ENCODE data around the gene HBG2.
A peak's percentile ranks its signal among the peaks of the same experiment; 100 is the strongest.
"Not testable (repeated sequence)": the region's sequence is repeated elsewhere in the genome, so short reads cannot be mapped to it uniquely, and the experiment has no call there.

Gene HBG2

DNA sequence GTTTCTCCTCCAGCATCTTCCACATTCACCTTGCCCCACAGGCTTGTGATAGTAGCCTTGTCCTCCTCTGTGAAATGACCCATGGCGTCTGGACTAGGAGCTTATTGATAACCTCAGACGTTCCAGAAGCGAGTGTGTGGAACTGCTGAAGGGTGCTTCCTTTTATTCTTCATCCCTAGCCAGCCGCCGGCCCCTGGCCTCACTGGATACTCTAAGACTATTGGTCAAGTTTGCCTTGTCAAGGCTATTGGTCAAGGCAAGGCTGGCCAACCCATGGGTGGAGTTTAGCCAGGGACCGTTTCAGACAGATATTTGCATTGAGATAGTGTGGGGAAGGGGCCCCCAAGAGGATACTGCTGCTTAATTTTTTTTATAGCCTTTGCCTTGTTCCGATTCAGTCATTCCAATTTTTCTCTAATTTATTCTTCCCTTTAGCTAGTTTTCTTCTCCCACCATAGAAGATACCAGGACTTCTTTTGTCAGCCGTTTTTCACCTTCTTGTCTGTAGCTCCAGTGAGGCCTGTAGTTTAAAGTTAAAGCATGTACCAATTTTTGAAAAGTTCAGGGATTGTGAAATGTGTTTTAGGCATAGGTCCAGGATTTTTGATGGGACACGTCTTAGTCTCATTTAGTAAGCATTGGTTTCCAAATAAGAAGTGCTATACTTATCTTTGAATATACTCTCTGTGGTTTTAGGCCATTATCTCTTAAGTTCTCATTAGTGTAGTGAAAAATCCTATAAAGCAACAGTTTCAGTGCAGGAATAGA, at the start of gene HBG2:
HBG2 (minus strand) TSS at position 136 of the 768 bp plus-strand sequence; CDS start at position 83, 53 bp downstream.
- DNase-seq (ENCODE audit: low read depth) = peak; percentile 13
- not testable (repeated sequence) for H3K4me3 ChIP-seq (ENCODE audit: control insufficient read depth, low read depth, low read length)

DNA sequence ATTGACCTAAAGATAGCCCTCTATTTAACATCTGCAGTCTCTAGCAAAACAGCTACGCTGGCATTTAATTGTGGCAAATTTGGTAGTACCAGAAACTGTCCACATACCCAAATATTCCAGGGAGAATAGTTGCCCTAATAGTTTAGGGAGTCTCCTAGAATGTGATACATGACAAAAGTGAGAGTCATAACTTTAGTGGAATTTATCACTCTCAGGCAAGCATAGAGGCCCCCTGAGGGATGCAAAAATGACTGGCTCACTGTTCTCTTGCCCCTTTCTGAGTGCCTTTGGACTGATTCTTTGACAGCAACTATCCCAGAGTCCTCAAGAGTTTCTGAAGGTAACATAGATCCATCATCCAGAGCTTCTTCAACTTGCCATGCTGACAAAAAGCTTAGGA, 49.5 kb upstream of the HBG2 start:
- H3K4me3 ChIP-seq (ENCODE audit: control insufficient read depth, low read depth, low read length) = no peak overlapping the region
- no peak for TF ChIP-seq CTCF (conservative IDR thresholded peaks at IDR 0.05; ENCODE audit: control insufficient read depth, insufficient read depth, low read depth, low read length)
- DNase-seq (ENCODE audit: low read depth) = no peak

DNA sequence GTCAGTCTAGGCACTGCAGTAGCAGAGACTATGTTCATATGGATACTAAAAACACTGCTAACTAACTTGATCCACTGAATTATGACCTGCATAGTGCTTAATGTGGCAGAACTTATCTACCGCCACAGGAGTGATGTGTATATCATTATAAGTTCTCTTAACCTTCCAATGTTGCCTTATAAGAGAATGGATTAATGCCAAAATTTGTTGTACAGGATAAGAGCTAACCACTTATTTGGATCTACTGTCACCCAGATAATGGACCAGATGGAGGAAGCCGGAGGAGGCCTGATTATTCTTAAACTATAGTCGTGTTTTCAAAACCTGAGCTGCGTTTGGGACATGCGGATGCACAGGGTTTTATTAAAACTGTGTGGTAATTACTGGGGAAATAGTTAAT, 49.0 kb upstream of the HBG2 start:
- H3K4me3 ChIP-seq (ENCODE audit: control insufficient read depth, low read depth, low read length) = no peak overlapping the region
- no peak for DNase-seq (ENCODE audit: low read depth)
- no peak for TF ChIP-seq CTCF (conservative IDR thresholded peaks at IDR 0.05; ENCODE audit: control insufficient read depth, insufficient read depth, low read depth, low read length)

GRCh38 chr11:5301846-5302245, 47.3 kb upstream of the HBG2 start, which contains the start of gene OR51B4:
TSS of gene OR51B4 (minus strand) at chr11:5301946. CDS start at chr11:5301946, 0 bp downstream.
- H3K4me3 ChIP-seq (ENCODE audit: control insufficient read depth, low read depth, low read length) = no peak within 1 kb of the TSS
- no peak for DNase-seq (ENCODE audit: low read depth)
- no peak for TF ChIP-seq CTCF (conservative IDR thresholded peaks at IDR 0.05; ENCODE audit: control insufficient read depth, insufficient read depth, low read depth, low read length)

- no peak overlapping the region for H3K4me3 ChIP-seq (ENCODE audit: control insufficient read depth, low read depth, low read length)
- no peak for TF ChIP-seq CTCF (conservative IDR thresholded peaks at IDR 0.05; ENCODE audit: control insufficient read depth, insufficient read depth, low read depth, low read length)
- no peak for DNase-seq (ENCODE audit: low read depth)
These were observed 45.7 kb upstream of the HBG2 start for GRCh38 chr11:5300251-5300650.

- DNase-seq (ENCODE audit: low read depth) = no peak
- no peak overlapping the region for H3K4me3 ChIP-seq (ENCODE audit: control insufficient read depth, low read depth, low read length)
- no peak for TF ChIP-seq CTCF (conservative IDR thresholded peaks at IDR 0.05; ENCODE audit: control insufficient read depth, insufficient read depth, low read depth, low read length)
These were observed 43.9 kb upstream of the HBG2 start for GRCh38 chr11:5298451-5298850.

DNA sequence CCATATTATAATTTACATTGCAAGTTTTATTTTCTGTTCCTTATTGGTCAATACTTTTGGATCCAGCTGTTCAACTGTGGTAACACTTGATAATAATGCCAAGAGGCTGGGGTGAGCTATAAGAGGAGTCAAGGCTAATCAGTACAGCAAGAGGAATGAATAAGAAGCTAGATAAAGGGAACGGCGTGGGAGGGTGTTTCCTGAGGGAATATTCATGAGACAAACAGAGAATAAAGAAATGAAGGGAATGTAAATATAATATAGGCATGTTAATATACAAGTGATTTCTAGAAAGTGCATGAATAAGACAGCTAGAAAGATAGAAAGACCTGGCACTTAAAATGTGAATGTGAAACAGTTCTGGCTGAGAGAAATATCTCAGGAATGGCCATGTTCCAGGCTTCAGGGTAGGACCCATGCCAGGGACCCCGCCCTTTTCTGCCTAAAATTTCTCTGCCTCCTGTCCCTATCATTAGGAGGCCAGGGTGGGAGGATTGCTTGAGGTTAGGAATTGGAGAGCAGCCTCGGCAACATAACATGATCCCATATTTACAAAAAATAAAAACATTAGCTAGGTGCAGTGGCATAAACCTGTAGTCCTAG, 43.2 kb upstream of the HBG2 start:
- TF ChIP-seq CTCF (conservative IDR thresholded peaks at IDR 0.05; ENCODE audit: control insufficient read depth, insufficient read depth, low read depth, low read length) = no peak
- no peak for DNase-seq (ENCODE audit: low read depth)
- no peak overlapping the region for H3K4me3 ChIP-seq (ENCODE audit: control insufficient read depth, low read depth, low read length)

- not testable (repeated sequence) for H3K4me3 ChIP-seq (ENCODE audit: control insufficient read depth, low read depth, low read length); DNase-seq (ENCODE audit: low read depth)
These were observed 39.9 kb upstream of the HBG2 start for GRCh38 chr11:5294342-5294995.
